ENCODE measurements around the gene DENND2D. TPM values are rescaled to one million over a fixed set of nuclear protein-coding genes. Genes with fewer than 3 reads are reported as not detected.

DENND2D gene
- total RNA-seq, 2 donors from 2014 or later: 25.4 to 37.2 TPM

DNA sequence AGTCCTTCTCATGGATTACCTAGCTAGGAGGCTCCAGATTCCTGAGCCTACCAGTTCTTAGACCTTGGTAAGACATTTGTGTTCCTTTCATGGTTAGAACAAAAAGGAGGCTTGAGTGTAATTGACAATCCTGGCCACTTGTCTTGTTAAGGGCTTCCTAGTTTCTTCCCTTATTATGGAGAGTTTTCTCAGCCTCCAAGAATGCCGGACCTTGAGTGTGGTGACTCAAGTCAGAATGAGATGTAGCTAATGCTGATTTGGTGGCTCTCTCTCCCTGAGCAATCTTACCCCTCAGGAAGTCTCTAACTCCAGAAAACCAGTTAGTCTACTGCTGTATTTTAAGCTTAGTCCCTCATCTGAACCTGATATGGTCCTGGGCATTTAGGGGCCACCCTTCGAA, 41.4 kb upstream of the DENND2D start:
- Histone ChIP-seq H3K36me3 (no peaks in the 10 kb centered on the region), H3K4me1 (replicated peaks) (no peaks in the 10 kb centered on the region), H3K9me3 (no peaks in the 10 kb centered on the region), H3K27ac (no peak overlapping the region), H3K27me3 (replicated peaks; ENCODE audit: insufficient read depth) (no peaks in the 10 kb centered on the region), H3K4me3 (no peak overlapping the region)
- WGBS: 87% methylated on average over 2 of the region's 2 CpGs
- TF ChIP-seq POLR2A (IDR thresholded peaks at IDR 0.05) (no peak), POLR2AphosphoS5 (IDR thresholded peaks at IDR 0.05) (no peak)
- TF ChIP-seq, protein P1, sequence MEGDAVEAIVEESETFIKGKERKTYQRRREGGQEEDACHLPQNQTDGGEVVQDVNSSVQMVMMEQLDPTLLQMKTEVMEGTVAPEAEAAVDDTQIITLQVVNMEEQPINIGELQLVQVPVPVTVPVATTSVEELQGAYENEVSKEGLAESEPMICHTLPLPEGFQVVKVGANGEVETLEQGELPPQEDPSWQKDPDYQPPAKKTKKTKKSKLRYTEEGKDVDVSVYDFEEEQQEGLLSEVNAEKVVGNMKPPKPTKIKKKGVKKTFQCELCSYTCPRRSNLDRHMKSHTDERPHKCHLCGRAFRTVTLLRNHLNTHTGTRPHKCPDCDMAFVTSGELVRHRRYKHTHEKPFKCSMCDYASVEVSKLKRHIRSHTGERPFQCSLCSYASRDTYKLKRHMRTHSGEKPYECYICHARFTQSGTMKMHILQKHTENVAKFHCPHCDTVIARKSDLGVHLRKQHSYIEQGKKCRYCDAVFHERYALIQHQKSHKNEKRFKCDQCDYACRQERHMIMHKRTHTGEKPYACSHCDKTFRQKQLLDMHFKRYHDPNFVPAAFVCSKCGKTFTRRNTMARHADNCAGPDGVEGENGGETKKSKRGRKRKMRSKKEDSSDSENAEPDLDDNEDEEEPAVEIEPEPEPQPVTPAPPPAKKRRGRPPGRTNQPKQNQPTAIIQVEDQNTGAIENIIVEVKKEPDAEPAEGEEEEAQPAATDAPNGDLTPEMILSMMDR (IDR thresholded peaks at IDR 0.05): no peak
- intact Hi-C loops (cut with DNase I): no loop called here
- no peak for DNase-seq (ENCODE audit: low spot score)

DNA sequence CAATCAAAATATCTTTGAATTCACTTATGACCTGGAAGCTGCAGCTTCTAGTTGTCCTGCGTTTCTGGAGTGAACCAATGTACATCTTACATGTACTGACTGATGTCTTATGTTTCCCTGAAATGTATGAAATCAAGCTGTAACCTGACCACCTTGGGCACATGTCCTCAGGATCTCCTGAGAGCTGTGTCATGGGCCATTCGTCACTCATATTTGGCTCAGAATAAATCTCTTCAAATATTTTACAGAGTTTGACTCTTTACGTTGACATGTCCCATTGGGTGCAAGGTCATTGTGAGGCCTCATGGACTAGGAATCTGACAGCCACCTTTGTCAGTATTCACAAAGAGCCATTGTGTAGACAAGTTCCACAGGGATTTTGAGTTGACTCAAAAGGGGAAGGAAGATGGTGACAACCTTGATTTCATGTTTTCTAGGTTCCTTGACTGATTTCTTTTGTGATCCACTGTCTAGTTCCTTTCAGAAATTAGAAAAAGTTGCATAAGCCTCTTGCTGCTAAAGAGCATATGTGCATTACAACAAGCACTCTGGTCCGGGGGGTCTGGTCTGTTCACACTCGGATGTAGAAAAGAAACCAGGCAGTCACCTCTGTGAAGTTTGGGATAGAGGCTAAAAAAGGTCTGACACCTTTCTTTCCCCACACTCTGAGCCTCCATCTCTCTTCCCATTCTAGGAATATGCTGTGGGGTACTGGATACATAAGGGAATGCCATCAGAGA, 37.8 kb upstream of the DENND2D start:
- DNase-seq (ENCODE audit: low spot score): no peak
- no peaks in the 10 kb centered on the region for H3K4me1 ChIP-seq (replicated peaks)

DNA sequence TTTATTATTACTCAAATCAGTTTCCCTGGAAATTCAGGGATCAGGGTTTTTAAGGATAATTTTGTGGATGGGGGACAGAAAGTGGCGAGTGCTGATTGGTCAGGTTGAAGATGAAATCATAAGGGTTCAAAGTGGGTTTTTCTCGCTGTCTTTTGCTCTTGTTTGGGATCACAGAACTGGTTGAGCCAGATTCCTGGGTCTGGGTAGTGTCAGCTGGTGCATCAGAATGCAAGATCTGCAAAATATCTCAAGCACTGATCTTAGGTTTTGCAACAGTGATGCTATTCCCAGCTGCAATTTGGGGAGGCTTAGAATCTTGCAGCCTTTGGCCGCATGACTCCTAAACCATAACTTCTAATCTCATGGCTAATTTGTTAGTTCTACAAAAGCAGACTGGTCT, 36.4 kb upstream of the DENND2D start:
- no peak for DNase-seq (ENCODE audit: low spot score)

More for the DNA sequence above, 37.8 kb upstream of the DENND2D start:
- WGBS: 86% methylated on average over 5 of the region's 5 CpGs
- no peak overlapping the region for H3K27ac ChIP-seq
- TF ChIP-seq, protein P1 (IDR thresholded peaks at IDR 0.05): no peak
- no peak for TF ChIP-seq POLR2AphosphoS5 (IDR thresholded peaks at IDR 0.05)
- no peak for TF ChIP-seq POLR2A (IDR thresholded peaks at IDR 0.05)
- H3K9me3 ChIP-seq: no peaks in the 10 kb centered on the region
- no peaks in the 10 kb centered on the region for H3K36me3 ChIP-seq
- intact Hi-C loops (cut with DNase I): no loop called here
- H3K4me3 ChIP-seq: no peak overlapping the region
- H3K27me3 ChIP-seq (replicated peaks; ENCODE audit: insufficient read depth): no peaks in the 10 kb centered on the region

DNA sequence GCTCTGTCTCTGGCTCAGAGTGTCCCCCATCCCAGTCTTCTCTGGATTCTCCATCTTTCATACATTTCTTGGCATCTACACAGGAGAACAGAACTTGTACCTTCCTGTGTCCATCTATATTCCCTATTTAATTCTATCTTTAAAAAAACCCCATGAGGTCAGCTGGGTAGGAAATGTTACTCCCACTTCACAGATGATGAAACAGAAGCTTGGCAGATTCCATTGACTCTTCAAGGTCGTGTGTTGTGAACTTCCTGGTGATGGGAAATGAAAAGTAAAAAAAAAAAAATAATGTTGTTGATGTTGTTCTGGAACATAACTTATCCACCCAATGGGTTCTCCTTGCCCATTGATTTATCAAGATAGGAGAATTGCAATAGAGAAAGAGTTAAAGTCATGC, 35.9 kb upstream of the DENND2D start:
- TF ChIP-seq POLR2A (IDR thresholded peaks at IDR 0.05) (no peak), POLR2AphosphoS5 (IDR thresholded peaks at IDR 0.05) (no peak)
- TF ChIP-seq, protein P1 (IDR thresholded peaks at IDR 0.05): no peak
- WGBS: 34% methylated on average over 1 of the region's 1 CpG
- Histone ChIP-seq H3K27me3 (replicated peaks; ENCODE audit: insufficient read depth) (no peaks in the 10 kb centered on the region), H3K4me1 (replicated peaks) (no peaks in the 10 kb centered on the region), H3K4me3 (no peak overlapping the region), H3K27ac (no peak overlapping the region), H3K36me3 (no peaks in the 10 kb centered on the region), H3K9me3 (no peaks in the 10 kb centered on the region)
- intact Hi-C loops (cut with DNase I): no loop called here
- no peak for DNase-seq (ENCODE audit: low spot score)

More for the DNA sequence above, 36.4 kb upstream of the DENND2D start:
- Histone ChIP-seq H3K4me3 (no peak overlapping the region), H3K9me3 (no peaks in the 10 kb centered on the region), H3K27me3 (replicated peaks; ENCODE audit: insufficient read depth) (no peaks in the 10 kb centered on the region), H3K27ac (no peak overlapping the region), H3K4me1 (replicated peaks) (no peaks in the 10 kb centered on the region), H3K36me3 (no peaks in the 10 kb centered on the region)
- intact Hi-C loops (cut with DNase I): no loop called here
- WGBS: 47% methylated on average over 3 of the region's 3 CpGs
- TF ChIP-seq POLR2A (IDR thresholded peaks at IDR 0.05): no peak
- no peak for TF ChIP-seq POLR2AphosphoS5 (IDR thresholded peaks at IDR 0.05)
- TF ChIP-seq, protein P1 (IDR thresholded peaks at IDR 0.05): no peak

DNA sequence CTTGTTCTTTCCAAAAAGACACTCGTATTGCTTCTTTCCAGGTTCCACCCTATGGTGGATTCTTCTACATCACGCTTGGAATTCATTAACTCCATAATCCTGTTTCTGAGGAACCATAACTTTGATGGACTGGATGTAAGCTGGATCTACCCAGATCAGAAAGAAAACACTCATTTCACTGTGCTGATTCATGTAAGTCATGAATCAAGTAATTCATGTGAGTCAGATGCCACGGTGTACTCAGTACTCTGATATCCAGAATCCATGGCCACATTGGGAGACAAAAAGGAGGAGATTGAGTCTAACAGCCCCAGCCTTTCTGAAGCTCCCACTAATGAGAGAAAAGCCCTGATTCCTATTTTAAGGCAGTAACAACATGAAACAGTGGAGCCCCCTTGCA, 34.4 kb upstream of the DENND2D start:
- WGBS: 84% methylated on average over 3 of the region's 3 CpGs
- Histone ChIP-seq H3K9me3 (no peaks in the 10 kb centered on the region), H3K27ac (no peak overlapping the region), H3K4me1 (replicated peaks) (no peaks in the 10 kb centered on the region), H3K36me3 (no peaks in the 10 kb centered on the region), H3K27me3 (replicated peaks; ENCODE audit: insufficient read depth) (no peaks in the 10 kb centered on the region), H3K4me3 (no peak overlapping the region)
- TF ChIP-seq POLR2A (IDR thresholded peaks at IDR 0.05) (no peak), POLR2AphosphoS5 (IDR thresholded peaks at IDR 0.05) (no peak)
- TF ChIP-seq, protein P1 (IDR thresholded peaks at IDR 0.05): no peak
- DNase-seq (ENCODE audit: low spot score): no peak
- intact Hi-C loops (cut with DNase I): no loop called here
